Adrenal gland (tissue), 5 donors: Measurements from ENCODE around the gene CD48.

Source experiments
- CTCF ChIP-seq, 6 experiments: fragments of 450-650 bp in 4 of 6; fragments of 200-600 bp in 2 of 6; sonication (generic) in 1 of 6; IDR thresholded peaks; 1 replicate in 5 of 6; 2 replicates in 1 of 6; pipeline versions ENCODE4 v1.5.1 to v1.8.0; 2016 to 2021; ENCODE audit warnings: antibody characterized with exemption in 6 of 6, mild to moderate bottlenecking in 2 of 6, moderate library complexity in 1 of 6
- POLR2A ChIP-seq, 2 donors: fragments of 450-650 bp; IDR thresholded peaks; one replicate each; pipeline ENCODE4 v1.6.1; 2017; ENCODE audit warnings: antibody characterized with exemption in 2 of 2, mild to moderate bottlenecking in 2 of 2, moderate library complexity in 1 of 2
- donor health status: DM: no; HTN: no; CAD: no.

GRCh38 chr1:160669802-160670201 is 41.8 kb downstream of the CD48 start:
- TF ChIP-seq POLR2A (IDR thresholded peaks at IDR 0.05) (no peak), CTCF (IDR thresholded peaks at IDR 0.05) (no peak)
